HG03045 (cell line): Measurements from ENCODE around the gene BPTF.
"Not testable (repeated sequence)": the region's sequence is repeated elsewhere in the genome, so short reads cannot be mapped to it uniquely, and the experiment has no call there.

Experiments
- ATAC-seq: cut with Tn5 transposase; IDR thresholded peaks from one replicate; pipeline ENCODE4 v1.9.1; 2021; ENCODE audit warnings: mild to moderate bottlenecking, moderate library complexity; ENCODE audit not compliant: unreplicated experiment

BPTF gene

DNA sequence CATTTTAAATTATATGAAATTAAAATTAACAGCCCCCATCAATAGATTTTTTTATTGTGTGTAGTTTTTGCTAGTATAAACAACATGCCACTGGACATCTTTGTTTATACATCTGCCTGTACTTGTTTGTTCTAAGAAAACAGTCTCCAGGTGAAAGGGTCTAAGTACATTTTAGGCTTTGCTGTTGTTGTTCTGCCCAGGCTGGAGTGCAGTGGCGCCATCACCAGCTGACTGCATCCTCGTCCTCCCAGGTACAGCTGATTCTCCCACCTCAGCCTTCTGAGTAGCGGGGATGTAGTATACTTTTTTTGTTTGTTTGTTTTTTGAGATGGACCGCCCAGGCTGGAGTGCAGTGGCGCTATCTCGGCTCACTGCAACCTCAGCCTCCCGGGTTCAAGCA, 145.5 kb downstream of the BPTF start:
- ATAC-seq, result no peak

- ATAC-seq, result no peak
Measured at GRCh38 chr17:67974185-67974584, 148.9 kb downstream of the BPTF start.

DNA sequence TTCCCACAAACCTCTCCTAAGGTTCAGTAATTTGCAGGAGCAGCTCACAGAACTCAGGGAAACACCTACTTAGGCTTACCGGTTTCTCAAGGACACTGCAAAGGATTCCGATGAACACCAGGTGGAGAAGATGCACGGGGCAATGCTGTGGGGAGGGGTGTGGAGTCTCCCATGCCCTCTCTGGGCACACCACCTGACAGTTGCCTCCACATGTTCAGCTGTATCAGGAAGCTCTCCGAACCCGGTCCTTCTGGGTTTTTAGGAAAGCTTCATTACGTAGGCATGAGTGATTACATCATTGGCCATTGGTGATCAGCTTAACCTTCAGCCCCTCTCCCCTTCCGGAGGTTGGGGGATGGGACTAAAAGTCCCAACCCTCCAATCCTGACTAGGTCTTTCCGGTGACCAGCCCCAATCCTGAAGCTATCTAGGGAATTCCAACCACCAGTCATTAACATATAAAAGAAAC, 149.3 kb downstream of the BPTF start:
- no peak for ATAC-seq

- not testable (repeated sequence) for ATAC-seq
Measured at GRCh38 chr17:67976306-67976705, 151.0 kb downstream of the BPTF start.

DNA sequence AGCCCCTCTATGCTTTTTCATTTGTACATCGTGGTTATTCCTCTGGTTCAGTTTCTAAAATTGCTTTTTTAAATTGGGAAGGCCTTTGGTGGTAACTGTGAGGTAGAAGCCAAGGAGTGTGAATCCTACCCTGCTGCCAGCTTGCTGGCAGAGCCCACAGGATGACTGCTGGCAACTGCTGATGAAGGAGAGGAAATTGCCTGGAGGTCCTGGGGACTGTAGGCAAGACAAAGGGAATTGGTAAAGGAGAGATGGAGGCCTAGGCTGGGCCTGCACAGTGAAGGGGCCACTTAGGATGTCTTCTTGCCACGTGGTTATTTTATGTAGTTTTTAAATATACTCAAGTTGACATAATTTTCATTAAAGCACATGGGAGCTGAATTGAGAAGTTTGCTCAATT, 155.2 kb downstream of the BPTF start:
- no peak for ATAC-seq

DNA sequence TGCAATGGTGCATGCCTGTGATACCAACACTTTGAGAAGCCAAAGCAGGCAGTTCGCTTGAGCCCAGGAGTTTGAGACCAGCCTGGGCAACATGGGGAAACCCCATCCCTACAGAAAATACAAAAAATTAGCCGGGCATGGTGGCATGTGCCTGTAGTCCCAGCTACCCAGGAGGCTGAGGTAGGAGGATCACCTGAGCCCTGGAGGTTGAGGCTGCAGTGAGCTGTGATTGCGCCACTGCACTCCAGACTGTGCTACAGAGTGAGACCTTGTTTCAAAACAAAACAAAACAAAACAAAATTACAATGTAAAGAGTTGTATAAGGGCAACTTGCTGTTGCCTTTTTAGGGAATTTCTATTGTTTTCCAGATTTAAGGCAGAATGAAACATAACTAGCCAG, 155.6 kb downstream of the BPTF start:
- ATAC-seq, result not testable (repeated sequence)

DNA sequence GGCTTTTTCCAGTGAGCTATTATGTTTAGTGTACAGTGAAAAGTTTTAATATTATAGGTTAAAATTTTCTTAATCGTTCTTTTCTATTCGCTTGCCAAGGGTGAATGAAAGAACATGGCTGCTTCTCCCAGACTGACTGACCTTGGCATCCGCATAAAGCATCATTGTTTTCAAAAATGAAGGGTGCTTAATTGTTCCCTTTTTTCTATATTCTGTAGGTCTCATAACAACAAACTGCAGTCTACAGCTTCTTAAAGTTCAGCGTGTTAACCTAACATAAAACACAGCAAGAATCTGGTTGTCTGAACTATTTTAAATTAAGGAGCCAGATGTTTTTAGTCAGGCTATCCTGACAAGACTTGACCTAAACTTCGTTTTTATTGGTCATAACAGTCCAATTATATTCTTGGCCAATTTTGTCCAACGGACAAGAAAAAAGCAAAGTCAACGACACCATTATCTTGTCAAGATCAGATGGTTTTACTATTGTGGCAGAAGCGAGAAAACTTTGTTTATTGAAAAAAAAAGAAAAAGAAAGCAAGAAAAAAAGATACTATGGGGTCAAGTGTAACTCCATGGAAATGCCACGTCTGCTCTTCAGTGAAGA, 156.8 kb downstream of the BPTF start:
- no peak for ATAC-seq

DNA sequence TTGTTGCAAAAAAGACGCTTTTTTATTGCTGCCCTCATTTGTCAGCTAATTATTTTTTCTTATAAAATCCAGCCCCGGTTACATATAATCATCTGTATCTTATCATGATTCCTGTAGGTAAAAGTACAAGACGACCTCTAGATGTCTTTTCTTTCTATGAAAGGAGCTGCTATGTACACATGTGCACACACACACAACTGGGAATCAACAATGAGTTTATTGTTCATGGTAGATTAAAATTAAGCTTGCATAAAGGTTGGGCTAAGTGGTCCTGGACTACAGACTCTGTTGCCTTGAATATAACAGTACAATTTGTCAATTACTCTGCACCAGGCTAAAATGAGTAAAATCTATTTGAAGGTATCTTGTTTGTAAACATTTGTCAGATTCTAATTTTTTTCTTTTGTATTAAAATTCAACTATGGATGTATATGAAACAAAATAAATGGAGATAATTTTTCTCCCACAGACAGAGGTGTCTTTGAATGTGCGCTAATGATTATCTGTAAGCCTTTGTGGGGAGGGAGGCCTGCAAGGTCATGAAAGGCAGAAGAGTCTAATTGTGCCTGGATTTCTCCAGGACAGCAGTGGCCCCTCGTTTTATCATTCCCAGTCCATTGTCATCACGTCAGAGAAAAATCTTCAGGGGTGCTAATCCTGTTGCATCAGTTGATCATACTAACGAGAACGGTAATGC, 157.5 kb downstream of the BPTF start:
- ATAC-seq, result no peak

GRCh38 chr17:67983383-67983688, 158.0 kb downstream of the BPTF start:
- no peak for ATAC-seq

- no peak for ATAC-seq
Measured at GRCh38 chr17:67990909-67991308, 165.6 kb downstream of the BPTF start.

- ATAC-seq, result peak; percentile 2
Measured at GRCh38 chr17:67992548-67993152, 167.3 kb downstream of the BPTF start.

DNA sequence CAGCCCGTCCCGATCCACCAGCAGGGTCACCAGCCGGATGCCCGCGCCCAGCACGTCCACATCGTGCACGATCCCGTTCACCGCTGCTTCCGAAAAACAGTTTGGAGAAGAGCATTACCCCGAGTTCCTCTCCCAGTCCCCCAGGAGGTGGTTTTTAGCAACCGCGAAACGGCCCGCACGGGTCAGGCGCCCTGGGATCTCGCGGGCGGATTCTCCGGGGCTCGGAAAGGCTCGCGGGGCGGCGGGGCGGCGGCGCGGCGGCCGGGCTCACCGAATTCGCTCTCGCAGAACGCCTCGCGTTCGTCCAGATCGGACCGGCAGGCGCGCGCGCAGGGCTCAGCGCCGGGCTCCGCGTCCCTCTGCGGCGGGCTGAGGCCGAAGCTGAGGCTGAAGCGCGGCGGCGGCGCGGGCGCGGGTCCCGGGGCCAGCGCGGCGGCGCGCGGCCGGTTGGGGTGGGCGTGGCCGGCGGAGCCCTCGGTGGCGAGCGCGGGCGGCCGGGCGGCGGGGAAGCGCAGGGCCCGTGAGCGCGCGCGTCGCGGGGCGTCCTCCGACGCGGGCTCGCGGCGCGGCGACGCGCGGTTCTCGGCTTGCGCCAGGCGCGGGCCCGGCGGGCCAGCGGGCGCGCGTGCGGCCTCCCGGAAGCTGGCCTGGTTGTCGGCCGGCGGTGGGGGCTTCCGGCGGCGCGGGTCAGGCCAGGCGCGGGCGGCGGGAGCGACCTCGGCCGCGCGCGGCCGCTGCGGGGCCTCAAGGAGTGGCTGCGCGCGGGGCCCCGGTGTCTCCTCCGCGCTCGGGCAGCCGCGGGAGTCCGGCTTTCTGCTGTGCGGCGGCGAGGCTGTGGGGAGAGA, 168.1 kb downstream of the BPTF start:
- peak; percentile 75 for ATAC-seq

DNA sequence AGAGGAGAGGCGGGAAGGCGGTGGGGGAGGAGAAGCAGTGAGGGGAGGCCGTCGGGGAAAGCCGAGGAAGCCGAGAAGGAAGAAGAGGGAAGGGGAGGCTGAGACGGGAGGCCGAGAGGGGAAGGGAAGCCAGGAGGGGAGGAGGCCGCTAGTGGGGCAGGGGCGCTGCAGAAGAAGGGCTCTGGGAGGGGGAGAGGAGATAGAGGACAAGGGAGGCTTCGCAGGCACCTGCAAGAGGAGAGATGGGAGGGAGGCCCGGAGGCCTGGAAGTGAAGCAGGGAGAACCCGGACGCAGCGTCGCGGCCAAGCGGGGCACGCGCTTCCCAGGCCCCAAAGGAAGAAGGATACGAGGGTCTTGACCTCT, 168.7 kb downstream of the BPTF start:
- no peak for ATAC-seq

GRCh38 chr17:67994817-67995569, 169.7 kb downstream of the BPTF start:
- ATAC-seq, result no peak

- ATAC-seq, result no peak
Measured at GRCh38 chr17:67995570-67996263, 170.4 kb downstream of the BPTF start.

GRCh38 chr17:67996301-67997171, 171.2 kb downstream of the BPTF start, which contains the start of gene C17orf58:
Gene C17orf58 (minus strand): TSS chr17:67996469. CDS start chr17:67996198, 271 bp downstream.
- not testable (repeated sequence) for ATAC-seq

DNA sequence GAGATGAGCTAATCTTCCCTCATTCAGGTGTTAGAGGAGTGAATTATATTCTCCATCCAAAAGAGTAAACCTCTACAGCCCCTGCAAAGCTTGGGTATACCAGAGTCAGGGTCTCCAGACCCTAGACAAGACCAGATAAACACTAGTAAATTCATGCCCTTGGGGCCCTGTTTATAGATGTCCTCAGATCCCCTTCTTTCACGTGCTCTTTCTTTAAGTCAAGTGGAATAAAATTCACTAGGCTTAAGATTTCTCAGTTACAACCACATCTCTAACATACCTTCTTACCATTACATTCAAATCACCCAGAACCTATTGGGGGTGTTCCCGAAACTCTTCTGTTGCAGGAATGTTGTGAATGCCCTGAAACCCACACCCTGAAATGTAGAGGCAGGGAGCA, 173.2 kb downstream of the BPTF start:
- no peak for ATAC-seq

DNA sequence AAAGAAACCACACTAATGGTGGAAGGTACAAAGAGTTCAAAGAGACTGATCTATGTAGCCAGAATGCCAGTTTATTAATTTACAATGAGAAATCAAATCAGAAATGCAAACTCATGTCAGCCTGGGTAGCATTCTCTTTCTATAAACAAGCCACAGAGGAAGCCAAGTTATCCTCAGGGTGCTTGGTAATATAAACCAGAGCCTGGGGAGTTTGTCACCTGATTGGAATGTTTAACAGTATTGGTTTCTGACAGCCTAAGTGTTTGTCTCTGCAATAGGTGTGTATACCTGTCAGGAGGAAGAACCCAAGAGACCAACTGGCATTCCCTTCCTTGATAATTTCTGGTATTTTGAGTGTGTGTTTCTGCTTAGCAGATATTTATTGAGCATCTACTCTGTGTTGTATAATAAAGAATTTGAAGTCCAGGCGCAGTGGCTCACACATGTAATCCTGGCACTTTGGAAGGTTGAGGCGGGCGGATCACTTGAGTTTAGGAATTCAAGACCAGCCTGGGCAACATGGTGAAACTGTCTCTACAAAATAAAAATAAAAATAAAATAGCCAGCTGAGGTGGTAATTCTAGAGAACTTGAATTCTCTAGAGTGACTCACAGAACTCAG, 174.1 kb downstream of the BPTF start:
- ATAC-seq, result no peak

- ATAC-seq, result no peak
Measured at GRCh38 chr17:68004201-68004600, 178.9 kb downstream of the BPTF start.
